HepG2 (cell line): ENCODE measurements around the gene ETV1. TPM values are rescaled to one million over a fixed set of nuclear protein-coding genes. Genes with fewer than 3 reads are reported as not detected.

Experiments used
- ATAC-seq: fragments of 200-7000 bp; cut with Tn5 transposase; 3 replicates; pipeline ENCODE4 v1.9.1; 2020; ENCODE audit warnings: mild to moderate bottlenecking, moderate library complexity
- BruUV-seq: library from RNA; stranded (reverse); fragments of 400-500 nt; replicated peaks from 2 replicates; lab custom pipeline; 2021; lab: Mats Ljungman, UMichigan
- CTCF ChIA-PET: fragments of 300-600 bp; formaldehyde crosslinking; extraction: SDS; loops from one replicate; lab custom pipeline; 2021; ENCODE audit warnings: low total read pairs, inconsistent platforms, low intra/inter-chr PET ratio; lab: Yijun Ruan, JAX
- POLR2A ChIA-PET: fragments of 350-600 bp; sonication (Branson Sonifier 250); formaldehyde crosslinking; loops from one replicate; lab custom pipeline; 2020; ENCODE audit warnings: antibody characterized with exemption, inconsistent platforms; lab: Yijun Ruan, JAX
- DNase-seq: peaks from one replicate; pipeline ENCODE4 v3.0.0-alpha.2; 2015; ENCODE audit warnings: low spot score
- FAIRE-seq: peaks from 3 replicates; lab custom pipeline; 2011; peaks lifted over from hg19 to GRCh38; lab: Jason Lieb, UNC
- H2AFZ ChIP-seq: one replicate; pipeline ENCODE4 v1.6.1; 2011; ENCODE audit warnings: low read length, inconsistent platforms
- H3K27ac ChIP-seq: fragments of 300-600 bp; 3 replicates; pipeline ENCODE4 v1.8.0; 2011; ENCODE audit warnings: mixed run types, mild to moderate bottlenecking, mixed read lengths, low read length, inconsistent platforms; ENCODE audit not compliant: insufficient read depth; ENCODE audit errors: extremely low read length
- H3K27me3 ChIP-seq, 2 experiments: fragments of 200-600 bp in 1 of 2; 2 replicates in 1 of 2; 3 replicates in 1 of 2; pipeline versions ENCODE4 v1.6.0 to v1.8.0; 2011; ENCODE audit warnings: low read length in 2 of 2, mild to moderate bottlenecking in 2 of 2, moderate library complexity in 2 of 2, inconsistent platforms in 1 of 2; ENCODE audit not compliant: insufficient read depth in 2 of 2, control insufficient read depth in 1 of 2
- H3K36me3 ChIP-seq, 2 experiments: fragments of 200-600 bp in 1 of 2; replicated peaks in 1 of 2; 2 replicates in 1 of 2; 3 replicates in 1 of 2; pipeline versions ENCODE4 v1.5.1 to v1.8.0; 2011; ENCODE audit warnings: low read length in 2 of 2, inconsistent platforms in 1 of 2; ENCODE audit not compliant: insufficient read depth in 2 of 2, control insufficient read depth in 1 of 2
- H3K4me1 ChIP-seq: 2 replicates; pipeline ENCODE4 v1.5.1; 2012; ENCODE audit warnings: low read length, inconsistent platforms; ENCODE audit not compliant: insufficient read depth
- H3K4me2 ChIP-seq: 2 replicates; pipeline ENCODE4 v1.6.0; 2011; ENCODE audit warnings: low read depth, low read length, inconsistent platforms
- H3K4me3 ChIP-seq, 3 experiments: fragments of 200-600 bp in 1 of 3; sonication (generic), shearing (Covaris generic) in 1 of 3; replicated peaks in 1 of 3; 2 replicates each; pipeline ENCODE4 v1.5.1; 2011 to 2016; ENCODE audit warnings: low read length in 3 of 3, inconsistent platforms in 2 of 3, low read depth in 2 of 3, mild to moderate bottlenecking in 2 of 3, control low read depth in 1 of 3, mixed read lengths in 1 of 3; ENCODE audit not compliant: insufficient read depth in 1 of 3
- H3K79me2 ChIP-seq: one replicate; pipeline ENCODE4 v1.6.1; 2011; ENCODE audit warnings: low read length, inconsistent platforms; ENCODE audit not compliant: insufficient read depth
- H3K9ac ChIP-seq: 2 replicates; pipeline ENCODE4 v1.6.0; 2011; ENCODE audit warnings: mild to moderate bottlenecking, low read depth, low read length, inconsistent platforms; ENCODE audit not compliant: insufficient read depth
- H3K9me3 ChIP-seq: 2 replicates; pipeline ENCODE4 v1.5.1; 2012; ENCODE audit warnings: mild to moderate bottlenecking, low read length
- H4K20me1 ChIP-seq: 2 replicates; pipeline ENCODE4 v1.6.0; 2011; ENCODE audit warnings: inconsistent platforms, mild to moderate bottlenecking, low read length, moderate library complexity; ENCODE audit not compliant: insufficient read depth
- ELF1 ChIP-seq: sonication (generic); formaldehyde crosslinking; IDR thresholded peaks from 2 replicates; pipeline ENCODE4 v1.4.0; 2020; ENCODE audit warnings: missing genetic modification reagents
- KMT2B ChIP-seq: IDR thresholded peaks from 2 replicates; pipeline ENCODE4 v1.6.1; 2016; ENCODE audit warnings: missing genetic modification reagents, missing compliant biosample characterization
- MIXL1 ChIP-seq: IDR thresholded peaks from 2 replicates; pipeline ENCODE4 v1.6.1; 2016
- NCOA1 ChIP-seq: sonication (generic); formaldehyde crosslinking; IDR thresholded peaks from 2 replicates; pipeline ENCODE4 v1.9.0; 2021; ENCODE audit warnings: missing genetic modification reagents
- NFAT5 ChIP-seq: sonication (generic); formaldehyde crosslinking; IDR thresholded peaks from 2 replicates; pipeline ENCODE4 v1.4.0; 2020; ENCODE audit warnings: missing genetic modification reagents
- U2AF2 ChIP-seq: fragments of 200-400 bp; formaldehyde crosslinking; IDR thresholded peaks from 2 replicates; pipeline ENCODE4 v1.6.1; 2017; ENCODE audit warnings: low read depth, mild to moderate bottlenecking, low read length
- ZNF496 ChIP-seq: sonication (generic); formaldehyde crosslinking; IDR thresholded peaks from 2 replicates; pipeline ENCODE4 v1.8.1; 2023; ENCODE audit warnings: mild to moderate bottlenecking, moderate library complexity, missing genetic modification reagents; ENCODE audit not compliant: insufficient replicate concordance
- ZNF564 ChIP-seq: sonication (generic); formaldehyde crosslinking; IDR thresholded peaks from 2 replicates; pipeline ENCODE4 v1.8.1; 2023; ENCODE audit warnings: mild to moderate bottlenecking, missing genetic modification reagents
- ZNF710 ChIP-seq: sonication (generic); formaldehyde crosslinking; IDR thresholded peaks from 2 replicates; pipeline ENCODE4 v1.5.0; 2020; ENCODE audit warnings: mild to moderate bottlenecking, missing genetic modification reagents, borderline replicate concordance
- ZNF800 ChIP-seq: sonication (generic); formaldehyde crosslinking; IDR thresholded peaks from 2 replicates; pipeline ENCODE4 v1.4.0; 2020; ENCODE audit warnings: missing genetic modification reagents
- WGBS: methylation state at CpG from one replicate; pipeline ENCODE4 v1.1.6; 2017; ENCODE audit warnings: low lambda C conversion rate; 5-methylcytosine and 5-hydroxymethylcytosine counted together
- in situ Hi-C: cut with HindIII; loops from 2 replicates; pipeline ENCODE4 v1.10.0; 2017; ENCODE audit warnings: low pct_unique_long_range_greater_than_20kb; ENCODE audit not compliant: extremely low pct_ligation_motif_present
- intact Hi-C: fragments of 100-400 bp; cut with micrococcal nuclease; formaldehyde crosslinking; loops from one replicate; pipeline ENCODE4 v1.10.0; 2022; ENCODE audit not compliant: unreplicated experiment
- polyA plus RNA-seq, 8 experiments: library from polyadenylated mRNA; depleted of rRNA in 3 of 8; stranded (reverse) in 7 of 8; unstranded in 1 of 8; fragments of >200 nt; fragmentation: Illumina TruSeq in 4 of 8; extraction: Trizol in 4 of 8; gene quantifications; 2 replicates each; pipeline versions ENCODE4 v1.2.1 to v1.2.3, GENCODE V29; 2011 to 2016; ENCODE audit warnings: low read depth in 4 of 8, missing spikeins in 1 of 8, mixed read lengths in 1 of 8; ENCODE audit not compliant: insufficient read depth in 1 of 8
- total RNA-seq, 5 experiments: library from RNA; depleted of rRNA; stranded (reverse); fragments of >200 nt; fragmentation: Illumina TruSeq; extraction: Trizol; gene quantifications; 2 replicates each; pipeline ENCODE4 v1.2.3, GENCODE V29; 2016; ENCODE audit warnings: low read depth in 1 of 5

Gene ETV1
- total and polyA plus RNA-seq, 2 of the 13 experiments (the other 11 are each of a cell fraction or from before 2014, with no cell fraction given): 0.04 to 0.24 TPM

- intact Hi-C loops (no loop called here), in situ Hi-C loops (no loop called here)
- no peak for TF ChIP-seq KMT2B (CRISPR knock-in tag)
- TF ChIP-seq ZNF800 (CRISPR knock-in tag): no peak
- no peak for TF ChIP-seq NCOA1
- no peak for TF ChIP-seq ZNF564 (CRISPR knock-in tag)
- CTCF ChIA-PET: no interaction called here
- Histone ChIP-seq H2AFZ (no peak overlapping the region), H3K4me1 (no peaks in the 10 kb centered on the region), H3K9me3 (peaks cover 71% of the 10 kb centered on the region), H3K79me2 (no peaks in the 10 kb centered on the region), H3K4me3 (no peak overlapping the region), H3K4me2 (no peak overlapping the region), H3K9ac (no peak overlapping the region), H3K27ac (no peak overlapping the region), H3K27me3 (no peaks in the 10 kb centered on the region), H3K36me3 (no peaks in the 10 kb centered on the region), H4K20me1 (no peaks in the 10 kb centered on the region)
- POLR2A ChIA-PET: no interaction called here
- BruUV-seq: no TSS peak
- 0% methylated on average over 1 of the region's 2 CpGs for WGBS
- ATAC-seq (no peak), FAIRE-seq (no peak), DNase-seq (no peak)
Observed at GRCh38 chr7:13886356-13886755, 103.1 kb downstream of the ETV1 start.

- Histone ChIP-seq H4K20me1 (no peaks in the 10 kb centered on the region), H3K4me1 (no peaks in the 10 kb centered on the region), H3K4me2 (no peak overlapping the region), H3K27ac (no peak overlapping the region), H3K36me3 (no peaks in the 10 kb centered on the region), H3K4me3 (no peak overlapping the region), H2AFZ (no peak overlapping the region), H3K27me3 (no peaks in the 10 kb centered on the region), H3K79me2 (no peaks in the 10 kb centered on the region), H3K9me3 (peaks cover 92% of the 10 kb centered on the region), H3K9ac (no peak overlapping the region)
- ATAC-seq (no peak), FAIRE-seq (no peak), DNase-seq (no peak)
- intact Hi-C loops (no loop called here), in situ Hi-C loops (no loop called here)
- WGBS: 0% methylated on average over 5 of the region's 5 CpGs
- POLR2A ChIA-PET: no interaction called here
- no TSS peak for BruUV-seq
- CTCF ChIA-PET: no interaction called here
- no peak for TF ChIP-seq MIXL1 (CRISPR knock-in tag)
- no peak for TF ChIP-seq U2AF2
- TF ChIP-seq ELF1 (CRISPR knock-in tag): no peak
- no peak for TF ChIP-seq ZNF496 (CRISPR knock-in tag)
- TF ChIP-seq NFAT5 (CRISPR knock-in tag): no peak
- no peak for TF ChIP-seq ZNF710 (CRISPR knock-in tag)
Observed at GRCh38 chr7:13882051-13882450, 107.4 kb downstream of the ETV1 start.
